SJSA1 (cell line): ENCODE data around the gene ARHGEF33. TPM values are rescaled to one million over a fixed set of nuclear protein-coding genes. Genes with fewer than 3 reads are reported as not detected.

ENCODE experiments used
- DNase-seq, 2 experiments: peaks; one replicate each; pipeline ENCODE4 v3.0.0-alpha.2; 2015 to 2020; ENCODE audit warnings: low spot score in 2 of 2, low read depth in 1 of 2
- H3K27ac ChIP-seq: fragments of 250-450 bp; sonication (Bioruptor Pico); 2 replicates; pipeline ENCODE4 v1.5.1; 2020; ENCODE audit warnings: mild to moderate bottlenecking, moderate library complexity
- H3K27me3 ChIP-seq: fragments of 250-450 bp; sonication (Bioruptor Pico); replicated peaks from 2 replicates; pipeline ENCODE4 v1.5.1; 2020; ENCODE audit warnings: mild to moderate bottlenecking, moderate library complexity
- H3K36me3 ChIP-seq: fragments of 250-450 bp; sonication (Bioruptor Pico); 2 replicates; pipeline ENCODE4 v1.5.1; 2020; ENCODE audit warnings: mild to moderate bottlenecking
- H3K4me1 ChIP-seq: fragments of 250-450 bp; sonication (Bioruptor Pico); replicated peaks from 2 replicates; pipeline ENCODE4 v1.6.1; 2021; ENCODE audit warnings: mild to moderate bottlenecking
- H3K4me3 ChIP-seq: fragments of 250-450 bp; sonication (Bioruptor Pico); 2 replicates; pipeline ENCODE4 v1.5.1; 2020; ENCODE audit warnings: mild to moderate bottlenecking
- H3K9me3 ChIP-seq: fragments of 250-450 bp; sonication (Bioruptor Pico); replicated peaks from 2 replicates; pipeline ENCODE4 v1.5.1; 2020; ENCODE audit warnings: mild to moderate bottlenecking
- total RNA-seq: library from RNA; depleted of rRNA; stranded (reverse); fragments of >200 nt; shearing (Covaris generic); gene quantifications from 2 replicates; pipeline ENCODE4 v1.2.3, GENCODE V29; 2014; rRNA removed

The ARHGEF33 gene
- not detected in 2 replicates for total RNA-seq

GRCh38 chr2:38889575-38889974 is at the start of gene ARHGEF33:
TSS of gene ARHGEF33 (plus strand) at chr2:38889875. CDS start at chr2:38919448, 29,573 bp downstream.
- no peaks in the 10 kb centered on the region for H3K9me3 ChIP-seq

GRCh38 chr2:38850045-38850444 is 39.6 kb upstream of the ARHGEF33 start:
- Histone ChIP-seq H3K36me3 (peaks cover 16% of the 10 kb centered on the region), H3K4me3 (no peak overlapping the region), H3K27ac (no peak overlapping the region), H3K4me1 (no peaks in the 10 kb centered on the region), H3K9me3 (no peaks in the 10 kb centered on the region), H3K27me3 (no peaks in the 10 kb centered on the region)
- DNase-seq: no peak

More at GRCh38 chr2:38889575-38889974, at the start of gene ARHGEF33:
- Histone ChIP-seq H3K4me1 (no peaks in the 10 kb centered on the region), H3K4me3 (no peak within 1 kb of the TSS), H3K27me3 (no peaks in the 10 kb centered on the region; the same call in 1 of the 2 replicates), H3K27ac (no peak within 1 kb of the TSS), H3K36me3 (no peaks in the 10 kb centered on the region)
- no peak for DNase-seq

GRCh38 chr2:38856165-38856564 is 33.5 kb upstream of the ARHGEF33 start:
- H3K27me3 ChIP-seq: no peaks in the 10 kb centered on the region
- no peaks in the 10 kb centered on the region for H3K9me3 ChIP-seq
- no peaks in the 10 kb centered on the region for H3K4me1 ChIP-seq
- DNase-seq: no peak
- no peak overlapping the region for H3K4me3 ChIP-seq
- H3K27ac ChIP-seq: no peak overlapping the region
- peaks cover 58% of the 10 kb centered on the region for H3K36me3 ChIP-seq

GRCh38 chr2:38862476-38862875 is 27.2 kb upstream of the ARHGEF33 start:
- Histone ChIP-seq H3K4me3 (no peak overlapping the region), H3K9me3 (no peaks in the 10 kb centered on the region), H3K27ac (no peak overlapping the region), H3K4me1 (no peaks in the 10 kb centered on the region), H3K27me3 (no peaks in the 10 kb centered on the region), H3K36me3 (peaks cover 56% of the 10 kb centered on the region)
- no peak for DNase-seq

- Histone ChIP-seq H3K27ac (no peak overlapping the region), H3K4me1 (no peaks in the 10 kb centered on the region), H3K4me3 (no peak overlapping the region), H3K27me3 (no peaks in the 10 kb centered on the region), H3K9me3 (no peaks in the 10 kb centered on the region), H3K36me3 (peaks cover 54% of the 10 kb centered on the region)
- no peak for DNase-seq
Observed at GRCh38 chr2:38863061-38863695, 26.5 kb upstream of the ARHGEF33 start.

- Histone ChIP-seq H3K4me3 (no peak overlapping the region), H3K9me3 (peaks cover 3% of the 10 kb centered on the region; the same call in 1 of the 2 replicates), H3K4me1 (no peaks in the 10 kb centered on the region), H3K27ac (no peak overlapping the region), H3K36me3 (peaks cover 24% of the 10 kb centered on the region), H3K27me3 (no peaks in the 10 kb centered on the region)
- DNase-seq: no peak
Observed at GRCh38 chr2:38866773-38867443, 22.8 kb upstream of the ARHGEF33 start.

- Histone ChIP-seq H3K4me3 (no peak overlapping the region), H3K9me3 (peaks cover 3% of the 10 kb centered on the region; the same call in 1 of the 2 replicates), H3K27ac (no peak overlapping the region), H3K27me3 (no peaks in the 10 kb centered on the region), H3K4me1 (peaks cover 9% of the 10 kb centered on the region; the same call in 1 of the 2 replicates), H3K36me3 (peaks cover 12% of the 10 kb centered on the region)
- no peak for DNase-seq
Observed at GRCh38 chr2:38871432-38871831, 18.2 kb upstream of the ARHGEF33 start.

GRCh38 chr2:38873763-38874162 is 15.9 kb upstream of the ARHGEF33 start:
- Histone ChIP-seq H3K27ac (no peak overlapping the region), H3K9me3 (peaks cover 3% of the 10 kb centered on the region; the same call in 1 of the 2 replicates), H3K4me3 (no peak overlapping the region), H3K36me3 (no peaks in the 10 kb centered on the region), H3K27me3 (no peaks in the 10 kb centered on the region), H3K4me1 (peaks cover 13% of the 10 kb centered on the region; the same call in 1 of the 2 replicates)
- DNase-seq: no peak

GRCh38 chr2:38875227-38875575 is 14.5 kb upstream of the ARHGEF33 start:
- H3K9me3 ChIP-seq: peaks cover 3% of the 10 kb centered on the region; the same call in 1 of the 2 replicates
- peak overlapping the region; percentile 72 for H3K4me3 ChIP-seq
- H3K27me3 ChIP-seq: no peaks in the 10 kb centered on the region
- H3K4me1 ChIP-seq: peaks cover 13% of the 10 kb centered on the region; the same call in 1 of the 2 replicates
- H3K36me3 ChIP-seq: no peaks in the 10 kb centered on the region
- no peak for DNase-seq
- no peak overlapping the region for H3K27ac ChIP-seq

GRCh38 chr2:38875576-38876367 is 13.9 kb upstream of the ARHGEF33 start, which contains the start of the genes DHX57 and MORN2:
TSS of gene DHX57 (minus strand) at chr2:38875934. CDS start at chr2:38868405, 7,529 bp downstream.
TSS of gene MORN2 (plus strand) at chr2:38875976.
- H3K4me3 ChIP-seq: peak within 1 kb of the TSS; percentile 72
- no peaks in the 10 kb centered on the region for H3K36me3 ChIP-seq
- peak; percentile 76 to 83 for DNase-seq
- no peaks in the 10 kb centered on the region for H3K9me3 ChIP-seq
- no peak within 1 kb of the TSS for H3K27ac ChIP-seq
- H3K4me1 ChIP-seq: peaks cover 13% of the 10 kb centered on the region; the same call in 1 of the 2 replicates
- H3K27me3 ChIP-seq: no peaks in the 10 kb centered on the region

- H3K27me3 ChIP-seq: no peaks in the 10 kb centered on the region
- peak in 1 of 2 experiments; percentile 2 for DNase-seq
- no peaks in the 10 kb centered on the region for H3K36me3 ChIP-seq
- H3K27ac ChIP-seq: no peak overlapping the region
- peaks cover 13% of the 10 kb centered on the region; the same call in 1 of the 2 replicates for H3K4me1 ChIP-seq
- peak overlapping the region; percentile 72 for H3K4me3 ChIP-seq
- no peaks in the 10 kb centered on the region for H3K9me3 ChIP-seq
Observed at GRCh38 chr2:38876407-38876806, 13.3 kb upstream of the ARHGEF33 start.

GRCh38 chr2:38886063-38886462 is 3.6 kb upstream of the ARHGEF33 start:
- H3K27me3 ChIP-seq: no peaks in the 10 kb centered on the region; the same call in 1 of the 2 replicates
- no peaks in the 10 kb centered on the region for H3K4me1 ChIP-seq
- H3K27ac ChIP-seq: no peak overlapping the region
- H3K4me3 ChIP-seq: no peak overlapping the region
- H3K36me3 ChIP-seq: no peaks in the 10 kb centered on the region
- no peaks in the 10 kb centered on the region for H3K9me3 ChIP-seq
- no peak for DNase-seq

- Histone ChIP-seq H3K4me3 (no peak overlapping the region), H3K27me3 (no peaks in the 10 kb centered on the region; the same call in 1 of the 2 replicates), H3K4me1 (no peaks in the 10 kb centered on the region), H3K36me3 (no peaks in the 10 kb centered on the region), H3K9me3 (no peaks in the 10 kb centered on the region), H3K27ac (no peak overlapping the region)
- DNase-seq: no peak
Observed at GRCh38 chr2:38887347-38887746, 2.3 kb upstream of the ARHGEF33 start.
